Measurements from ENCODE around the gene DPH6.
"Not testable (repeated sequence)": the region's sequence is repeated elsewhere in the genome, so short reads cannot be mapped to it uniquely, and the experiment has no call there.

The DPH6 gene

GRCh38 chr15:35431281-35431680 lies 114.7 kb downstream of the DPH6 start:
- DNase-seq = no peak

GRCh38 chr15:35430301-35430700 lies 115.7 kb downstream of the DPH6 start:
- no peak for DNase-seq

- no peak for DNase-seq
Measured at GRCh38 chr15:35427496-35427895, 118.5 kb downstream of the DPH6 start.

GRCh38 chr15:35427091-35427490 lies 118.9 kb downstream of the DPH6 start:
- no peak for DNase-seq

GRCh38 chr15:35410775-35411174 lies 135.2 kb downstream of the DPH6 start:
- DNase-seq = no peak

GRCh38 chr15:35399901-35400300 lies 146.1 kb downstream of the DPH6 start:
- DNase-seq = no peak

GRCh38 chr15:35397027-35397426 lies 148.9 kb downstream of the DPH6 start:
- no peak for DNase-seq

- no peak for DNase-seq
Measured at GRCh38 chr15:35394416-35394815, 151.5 kb downstream of the DPH6 start.

- no peak for DNase-seq
Measured at GRCh38 chr15:35393398-35393797, 152.6 kb downstream of the DPH6 start.

GRCh38 chr15:35391408-35391984 lies 154.5 kb downstream of the DPH6 start:
- not testable (repeated sequence) for DNase-seq

- DNase-seq = no peak
Measured at GRCh38 chr15:35383506-35383905, 162.5 kb downstream of the DPH6 start.

- no peak for DNase-seq
Measured at GRCh38 chr15:35381328-35381727, 164.6 kb downstream of the DPH6 start.

GRCh38 chr15:35379972-35380371 lies 166.0 kb downstream of the DPH6 start:
- DNase-seq = no peak

- DNase-seq = not testable (repeated sequence)
Measured at GRCh38 chr15:35378454-35378853, 167.5 kb downstream of the DPH6 start.

GRCh38 chr15:35376707-35377106 lies 169.3 kb downstream of the DPH6 start:
- no peak for DNase-seq

- no peak for DNase-seq
Measured at GRCh38 chr15:35374661-35375060, 171.3 kb downstream of the DPH6 start.

GRCh38 chr15:35362195-35362829 lies 183.7 kb downstream of the DPH6 start:
- no peak for DNase-seq

GRCh38 chr15:35358824-35359223 lies 187.1 kb downstream of the DPH6 start:
- no peak for DNase-seq

- no peak for DNase-seq
Measured at GRCh38 chr15:35351059-35351458, 194.9 kb downstream of the DPH6 start.

- no peak for DNase-seq
Measured at GRCh38 chr15:35349916-35350315, 196.0 kb downstream of the DPH6 start.

GRCh38 chr15:35330916-35331315 lies 215.0 kb downstream of the DPH6 start:
- DNase-seq = no peak

GRCh38 chr15:35330048-35330695 lies 215.8 kb downstream of the DPH6 start:
- no peak for DNase-seq

- DNase-seq = no peak
Measured at GRCh38 chr15:35329521-35329961, 216.4 kb downstream of the DPH6 start.

GRCh38 chr15:35328836-35329235 lies 217.1 kb downstream of the DPH6 start:
- not testable (repeated sequence) for DNase-seq

All from stimulated activated CD4-positive, alpha-beta T cell treated with anti-CD3 and anti-CD28 coated beads, Interleukin-2, amount 100 ng/mL, for 48 hours (primary cell).